ENCODE results near the gene HPCA.

Gene HPCA

DNA sequence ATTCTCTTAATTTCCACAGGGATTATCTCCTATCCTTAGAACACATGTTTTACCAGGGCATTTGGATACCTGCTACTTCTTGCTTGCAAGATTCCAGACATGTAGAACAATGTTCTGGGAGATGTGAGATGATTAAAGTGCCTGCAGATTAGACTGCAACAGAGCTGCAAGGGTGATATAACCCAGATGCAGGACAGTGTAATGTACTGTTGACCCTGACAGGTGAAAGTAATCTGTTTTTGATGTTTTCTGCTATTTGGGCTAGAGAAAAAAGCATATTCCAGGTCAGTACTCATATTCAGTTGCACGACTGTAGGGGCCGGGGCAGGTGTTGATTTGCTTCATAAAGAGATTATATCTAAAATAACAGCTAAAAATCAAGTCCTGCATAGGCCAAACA, 42.0 kb downstream of the HPCA start:
- Histone ChIP-seq H3K9me3 (no peaks in the 10 kb centered on the region), H3K36me3 (no peaks in the 10 kb centered on the region), H4K20me1 (peaks cover 15% of the 10 kb centered on the region; the same call in 1 of the 2 replicates), H3K4me1 (no peaks in the 10 kb centered on the region; the same call in 1 of the 2 replicates), H3K4me2 (no peak overlapping the region), H3K27ac (no peak overlapping the region), H3K27me3 (peaks cover 43% of the 10 kb centered on the region), H3K9ac (no peak overlapping the region), H3K4me3 (no peak overlapping the region)
- no peak for TF ChIP-seq Cebpa-rat (IDR thresholded peaks at IDR 0.05)

DNA sequence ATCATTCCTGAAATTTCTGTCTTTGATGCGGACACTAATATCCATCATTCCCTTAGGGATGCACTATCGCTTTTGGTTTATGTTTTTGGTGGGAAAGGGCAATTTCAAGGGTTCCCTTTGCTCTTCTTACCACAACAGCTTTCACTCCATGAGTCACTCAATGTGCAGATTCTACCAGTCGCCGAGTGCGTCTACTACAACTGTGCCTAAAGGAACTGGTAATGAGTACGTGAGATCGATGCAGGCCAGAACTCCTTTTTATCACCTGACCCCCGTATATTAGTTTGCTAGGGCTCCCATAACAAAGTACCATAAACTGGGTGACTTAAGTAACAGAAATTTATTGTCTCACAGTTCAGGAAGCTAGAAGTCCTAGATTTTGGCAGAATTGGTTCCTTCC, 42.4 kb downstream of the HPCA start:
- H3K4me1 ChIP-seq: no peaks in the 10 kb centered on the region; the same call in 1 of the 2 replicates
- H3K9ac ChIP-seq: no peak overlapping the region
- no peak overlapping the region for H3K27ac ChIP-seq
- peaks cover 38% of the 10 kb centered on the region for H3K27me3 ChIP-seq
- H3K4me3 ChIP-seq: no peak overlapping the region
- 0 out of 2 replicates have a peak, but pooled peaks cover under 1% of the 10 kb centered on the region for H3K36me3 ChIP-seq
- no peaks in the 10 kb centered on the region for H3K9me3 ChIP-seq
- H3K4me2 ChIP-seq: no peak overlapping the region
- H4K20me1 ChIP-seq: peaks cover 15% of the 10 kb centered on the region; the same call in 1 of the 2 replicates
- TF ChIP-seq Cebpa-rat (IDR thresholded peaks at IDR 0.05): no peak

GRCh38 chr1:32929366-32929765, 43.1 kb downstream of the HPCA start:
- peaks cover 15% of the 10 kb centered on the region; the same call in 1 of the 2 replicates for H4K20me1 ChIP-seq
- no peak overlapping the region for H3K4me3 ChIP-seq
- H3K4me1 ChIP-seq: no peaks in the 10 kb centered on the region; the same call in 1 of the 2 replicates
- no peak overlapping the region for H3K27ac ChIP-seq
- peaks cover 7% of the 10 kb centered on the region; the same call in 1 of the 2 replicates for H3K36me3 ChIP-seq
- TF ChIP-seq Cebpa-rat (IDR thresholded peaks at IDR 0.05): no peak
- H3K27me3 ChIP-seq: peaks cover 32% of the 10 kb centered on the region
- H3K9me3 ChIP-seq: no peaks in the 10 kb centered on the region
- no peak overlapping the region for H3K4me2 ChIP-seq
- H3K9ac ChIP-seq: no peak overlapping the region

- H3K4me1 ChIP-seq: no peaks in the 10 kb centered on the region
- H3K4me2 ChIP-seq: no peak overlapping the region
- no peak overlapping the region for H3K27ac ChIP-seq
- H3K9ac ChIP-seq: no peak overlapping the region
- no peaks in the 10 kb centered on the region for H3K9me3 ChIP-seq
- TF ChIP-seq Cebpa-rat (IDR thresholded peaks at IDR 0.05): no peak
- no peak overlapping the region for H3K4me3 ChIP-seq
- H4K20me1 ChIP-seq: no peaks in the 10 kb centered on the region
- H3K36me3 ChIP-seq: peaks cover 29% of the 10 kb centered on the region
- peaks cover 8% of the 10 kb centered on the region for H3K27me3 ChIP-seq
These were observed 45.5 kb downstream of the HPCA start for GRCh38 chr1:32931760-32932159.

DNA sequence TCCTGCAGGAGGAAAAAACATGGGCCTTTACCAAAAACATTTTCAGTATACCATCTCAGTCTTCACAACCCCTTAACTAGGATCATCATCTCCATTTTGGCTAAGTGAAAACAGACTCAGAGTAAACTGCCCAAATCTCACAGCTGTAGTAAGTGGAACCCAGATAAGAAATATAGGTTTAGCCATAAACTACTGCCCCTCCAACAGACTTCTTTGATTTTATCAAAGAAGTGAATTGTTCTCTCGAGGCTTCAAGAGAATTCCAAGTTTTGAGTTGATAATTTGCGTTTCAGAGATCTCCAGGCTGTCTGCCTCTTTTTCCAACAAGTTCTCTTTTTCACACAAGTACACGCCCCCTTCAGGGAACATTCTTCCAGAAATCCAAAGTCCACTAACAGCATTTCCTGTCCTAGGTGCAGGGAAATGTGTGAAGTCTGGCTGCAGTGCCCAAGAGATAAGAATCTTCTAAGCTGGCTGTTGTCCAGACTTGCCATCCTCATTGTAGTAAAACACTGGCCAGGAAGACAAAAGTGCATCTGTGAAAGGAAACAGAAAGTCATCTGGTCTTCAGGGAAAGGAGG, 47.5 kb downstream of the HPCA start:
- H4K20me1 ChIP-seq: no peaks in the 10 kb centered on the region
- no peak overlapping the region for H3K4me3 ChIP-seq
- no peaks in the 10 kb centered on the region for H3K27me3 ChIP-seq
- TF ChIP-seq Cebpa-rat (IDR thresholded peaks at IDR 0.05): no peak
- H3K4me1 ChIP-seq: no peaks in the 10 kb centered on the region
- no peaks in the 10 kb centered on the region for H3K9me3 ChIP-seq
- H3K36me3 ChIP-seq: peaks cover 50% of the 10 kb centered on the region
- H3K4me2 ChIP-seq: no peak overlapping the region
- H3K9ac ChIP-seq: no peak overlapping the region
- no peak overlapping the region for H3K27ac ChIP-seq

DNA sequence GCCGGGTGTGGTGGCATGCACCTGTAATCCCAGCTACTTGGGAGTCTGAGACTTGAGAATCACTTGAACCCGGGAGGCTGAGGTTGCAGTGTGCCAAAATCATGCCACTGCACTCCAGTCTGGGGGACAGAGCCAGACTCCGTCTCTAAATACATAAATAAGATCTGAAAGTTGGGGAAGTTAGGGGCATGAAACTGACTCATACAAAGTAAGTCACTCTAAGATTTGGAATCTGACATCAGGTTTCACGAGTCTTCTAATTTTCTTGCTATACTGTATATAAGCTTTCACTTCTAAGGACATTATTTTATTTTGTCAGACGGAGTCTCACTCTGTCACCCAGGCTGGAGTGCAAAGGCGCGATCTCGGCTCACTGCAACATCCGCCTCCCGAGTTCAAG, 48.2 kb downstream of the HPCA start:
- Histone ChIP-seq H3K4me3 (no peak overlapping the region), H3K9ac (no peak overlapping the region), H3K36me3 (peaks cover 57% of the 10 kb centered on the region), H3K4me1 (no peaks in the 10 kb centered on the region), H4K20me1 (no peaks in the 10 kb centered on the region), H3K27me3 (no peaks in the 10 kb centered on the region), H3K27ac (no peak overlapping the region), H3K9me3 (no peaks in the 10 kb centered on the region), H3K4me2 (no peak overlapping the region)
- TF ChIP-seq Cebpa-rat (IDR thresholded peaks at IDR 0.05): no peak

GRCh38 chr1:32937061-32937460, 50.8 kb downstream of the HPCA start:
- H3K36me3 ChIP-seq: peaks cover 82% of the 10 kb centered on the region
- no peak overlapping the region for H3K27ac ChIP-seq
- H3K4me1 ChIP-seq: no peaks in the 10 kb centered on the region
- H3K4me3 ChIP-seq: no peak overlapping the region
- no peak overlapping the region for H3K9ac ChIP-seq
- no peaks in the 10 kb centered on the region for H3K27me3 ChIP-seq
- H3K4me2 ChIP-seq: no peak overlapping the region
- no peaks in the 10 kb centered on the region for H3K9me3 ChIP-seq
- H4K20me1 ChIP-seq: no peaks in the 10 kb centered on the region
- no peak for TF ChIP-seq Cebpa-rat (IDR thresholded peaks at IDR 0.05)

DNA sequence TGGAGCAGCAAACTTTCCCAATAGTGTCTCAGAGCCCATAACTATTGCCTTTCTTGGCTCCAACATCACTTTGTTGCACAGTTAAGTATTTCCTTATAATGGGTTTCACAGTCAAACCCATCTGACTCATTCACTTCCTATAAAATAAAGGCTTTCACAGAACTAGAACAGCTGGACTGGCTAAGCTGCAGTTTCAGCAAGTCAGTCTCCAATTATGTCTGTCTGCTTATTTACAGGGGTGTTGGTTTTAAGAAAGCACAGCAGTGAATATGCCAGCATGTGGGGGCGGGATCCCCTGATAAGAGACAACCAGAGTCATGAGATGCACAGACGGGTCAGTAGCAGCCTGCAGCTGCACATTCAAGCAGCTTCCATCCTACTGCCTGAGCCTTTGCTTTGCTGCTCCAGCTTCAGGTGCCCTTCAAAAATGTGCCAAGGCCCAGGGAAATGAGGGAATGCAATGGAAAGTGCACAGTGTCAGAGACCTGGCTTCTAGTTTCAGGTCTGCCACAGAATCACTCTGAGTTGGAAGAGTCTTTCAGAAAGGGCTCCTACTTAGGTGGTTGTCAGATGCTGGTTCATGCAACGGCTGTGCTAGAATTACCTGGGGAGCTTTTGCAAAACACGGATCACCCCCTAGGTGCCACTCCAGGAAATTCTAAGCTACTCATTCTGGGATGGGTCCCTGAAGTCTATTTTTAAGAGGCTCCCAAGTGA, 53.5 kb downstream of the HPCA start:
- H3K4me3 ChIP-seq: no peak overlapping the region
- no peak overlapping the region for H3K27ac ChIP-seq
- no peaks in the 10 kb centered on the region for H3K9me3 ChIP-seq
- H3K9ac ChIP-seq: no peak overlapping the region
- H3K4me2 ChIP-seq: no peak overlapping the region
- no peaks in the 10 kb centered on the region for H4K20me1 ChIP-seq
- no peak for TF ChIP-seq Cebpa-rat (IDR thresholded peaks at IDR 0.05)
- H3K4me1 ChIP-seq: peaks cover 5% of the 10 kb centered on the region
- H3K27me3 ChIP-seq: no peaks in the 10 kb centered on the region
- H3K36me3 ChIP-seq: peaks cover 98% of the 10 kb centered on the region

- Histone ChIP-seq H3K27me3 (no peaks in the 10 kb centered on the region), H3K9me3 (no peaks in the 10 kb centered on the region), H3K27ac (no peak overlapping the region), H3K9ac (no peak overlapping the region), H3K4me3 (no peak overlapping the region), H3K36me3 (peaks cover 93% of the 10 kb centered on the region), H4K20me1 (peaks cover 12% of the 10 kb centered on the region; the same call in 1 of the 2 replicates), H3K4me2 (no peak overlapping the region), H3K4me1 (peaks cover 14% of the 10 kb centered on the region)
- no peak for TF ChIP-seq Cebpa-rat (IDR thresholded peaks at IDR 0.05)
These were observed 57.9 kb downstream of the HPCA start for GRCh38 chr1:32944180-32944579.
